ENCODE measurements around the gene ADAMTS17.

ADAMTS17 gene, protein sequence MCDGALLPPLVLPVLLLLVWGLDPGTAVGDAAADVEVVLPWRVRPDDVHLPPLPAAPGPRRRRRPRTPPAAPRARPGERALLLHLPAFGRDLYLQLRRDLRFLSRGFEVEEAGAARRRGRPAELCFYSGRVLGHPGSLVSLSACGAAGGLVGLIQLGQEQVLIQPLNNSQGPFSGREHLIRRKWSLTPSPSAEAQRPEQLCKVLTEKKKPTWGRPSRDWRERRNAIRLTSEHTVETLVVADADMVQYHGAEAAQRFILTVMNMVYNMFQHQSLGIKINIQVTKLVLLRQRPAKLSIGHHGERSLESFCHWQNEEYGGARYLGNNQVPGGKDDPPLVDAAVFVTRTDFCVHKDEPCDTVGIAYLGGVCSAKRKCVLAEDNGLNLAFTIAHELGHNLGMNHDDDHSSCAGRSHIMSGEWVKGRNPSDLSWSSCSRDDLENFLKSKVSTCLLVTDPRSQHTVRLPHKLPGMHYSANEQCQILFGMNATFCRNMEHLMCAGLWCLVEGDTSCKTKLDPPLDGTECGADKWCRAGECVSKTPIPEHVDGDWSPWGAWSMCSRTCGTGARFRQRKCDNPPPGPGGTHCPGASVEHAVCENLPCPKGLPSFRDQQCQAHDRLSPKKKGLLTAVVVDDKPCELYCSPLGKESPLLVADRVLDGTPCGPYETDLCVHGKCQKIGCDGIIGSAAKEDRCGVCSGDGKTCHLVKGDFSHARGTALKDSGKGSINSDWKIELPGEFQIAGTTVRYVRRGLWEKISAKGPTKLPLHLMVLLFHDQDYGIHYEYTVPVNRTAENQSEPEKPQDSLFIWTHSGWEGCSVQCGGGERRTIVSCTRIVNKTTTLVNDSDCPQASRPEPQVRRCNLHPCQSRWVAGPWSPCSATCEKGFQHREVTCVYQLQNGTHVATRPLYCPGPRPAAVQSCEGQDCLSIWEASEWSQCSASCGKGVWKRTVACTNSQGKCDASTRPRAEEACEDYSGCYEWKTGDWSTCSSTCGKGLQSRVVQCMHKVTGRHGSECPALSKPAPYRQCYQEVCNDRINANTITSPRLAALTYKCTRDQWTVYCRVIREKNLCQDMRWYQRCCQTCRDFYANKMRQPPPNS

GRCh38 chr15:100341750-100342560, at the start of gene ADAMTS17:
ADAMTS17 (minus strand) TSS chr15:100341975; CDS start chr15:100341899, 76 bp downstream.
- no peaks in the 10 kb centered on the region for H3K36me3 ChIP-seq
- H3K27ac ChIP-seq = no peak within 1 kb of the TSS
- peak within 1 kb of the TSS; percentile 50 for H3K4me3 ChIP-seq (ENCODE audit: low read depth, low read length)
- TF ChIP-seq, protein P1, sequence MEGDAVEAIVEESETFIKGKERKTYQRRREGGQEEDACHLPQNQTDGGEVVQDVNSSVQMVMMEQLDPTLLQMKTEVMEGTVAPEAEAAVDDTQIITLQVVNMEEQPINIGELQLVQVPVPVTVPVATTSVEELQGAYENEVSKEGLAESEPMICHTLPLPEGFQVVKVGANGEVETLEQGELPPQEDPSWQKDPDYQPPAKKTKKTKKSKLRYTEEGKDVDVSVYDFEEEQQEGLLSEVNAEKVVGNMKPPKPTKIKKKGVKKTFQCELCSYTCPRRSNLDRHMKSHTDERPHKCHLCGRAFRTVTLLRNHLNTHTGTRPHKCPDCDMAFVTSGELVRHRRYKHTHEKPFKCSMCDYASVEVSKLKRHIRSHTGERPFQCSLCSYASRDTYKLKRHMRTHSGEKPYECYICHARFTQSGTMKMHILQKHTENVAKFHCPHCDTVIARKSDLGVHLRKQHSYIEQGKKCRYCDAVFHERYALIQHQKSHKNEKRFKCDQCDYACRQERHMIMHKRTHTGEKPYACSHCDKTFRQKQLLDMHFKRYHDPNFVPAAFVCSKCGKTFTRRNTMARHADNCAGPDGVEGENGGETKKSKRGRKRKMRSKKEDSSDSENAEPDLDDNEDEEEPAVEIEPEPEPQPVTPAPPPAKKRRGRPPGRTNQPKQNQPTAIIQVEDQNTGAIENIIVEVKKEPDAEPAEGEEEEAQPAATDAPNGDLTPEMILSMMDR (IDR thresholded peaks at IDR 0.05; ENCODE audit: low read depth, low read length) = peak; percentile 89
- H3K27me3 ChIP-seq (ENCODE audit: insufficient read depth, low read depth, severe bottlenecking) = peaks cover 53% of the 10 kb centered on the region
- peak; percentile 96 for DNase-seq
- no peaks in the 10 kb centered on the region for H3K9me3 ChIP-seq (ENCODE audit: severe bottlenecking)

DNA sequence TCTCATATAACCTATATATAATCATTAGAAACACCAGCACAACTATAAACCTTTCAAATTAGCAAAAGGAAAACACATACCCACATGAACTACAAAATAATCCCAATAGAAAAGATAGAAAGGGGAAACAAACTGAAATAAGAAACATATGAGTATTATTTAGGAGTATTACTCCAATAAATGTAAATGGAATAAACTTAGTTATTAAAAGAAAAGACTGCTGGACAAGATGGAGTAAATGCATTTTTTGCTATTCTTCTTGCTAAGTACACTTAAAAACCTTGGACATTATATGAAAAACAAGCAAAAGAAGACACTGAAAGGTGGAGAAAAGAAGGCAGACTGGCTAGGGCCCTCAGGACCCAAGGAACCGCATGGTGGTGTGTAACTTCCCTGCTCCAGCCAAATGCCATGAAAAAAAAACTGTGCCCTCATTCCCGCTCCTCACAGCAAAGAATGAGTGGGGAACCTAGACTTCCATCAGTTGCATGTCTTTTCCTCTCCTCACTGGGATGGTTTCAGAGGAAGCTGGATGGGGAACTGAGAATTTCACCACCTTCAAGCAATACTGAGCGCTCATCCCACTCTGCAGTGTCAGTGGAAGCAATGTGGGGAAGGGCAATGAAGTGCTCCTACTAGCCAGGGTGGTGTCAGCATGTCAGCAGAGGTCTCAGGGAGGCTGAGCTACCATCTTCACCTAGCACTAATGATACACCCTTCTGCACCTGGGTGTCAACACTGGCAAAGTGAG, 43.7 kb upstream of the ADAMTS17 start:
- Histone ChIP-seq H3K9me3 (ENCODE audit: severe bottlenecking) (peaks cover 7% of the 10 kb centered on the region), H3K27me3 (ENCODE audit: insufficient read depth, low read depth, severe bottlenecking) (no peaks in the 10 kb centered on the region), H3K4me3 (ENCODE audit: low read depth, low read length) (no peak overlapping the region), H3K27ac (no peak overlapping the region), H3K36me3 (no peaks in the 10 kb centered on the region)
- DNase-seq = no peak
- TF ChIP-seq, protein P1 (IDR thresholded peaks at IDR 0.05; ENCODE audit: low read depth, low read length) = no peak

DNA sequence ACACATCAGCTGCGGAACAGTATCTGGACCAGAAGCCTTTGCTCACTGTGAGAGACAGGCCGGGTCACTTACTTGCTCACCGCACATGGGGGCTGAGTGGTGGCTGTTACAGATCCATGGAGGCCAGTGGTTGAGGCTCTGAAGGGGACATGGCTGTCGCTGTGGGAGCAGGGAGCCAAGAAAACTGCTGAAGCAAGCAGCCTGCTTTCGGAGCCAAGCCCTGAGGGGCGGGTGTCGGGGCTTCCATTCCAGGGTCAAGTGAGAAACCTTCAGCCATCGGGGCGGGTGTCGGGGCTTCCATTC, 42.3 kb upstream of the ADAMTS17 start:
- H3K27me3 ChIP-seq (ENCODE audit: insufficient read depth, low read depth, severe bottlenecking) = no peaks in the 10 kb centered on the region
- H3K9me3 ChIP-seq (ENCODE audit: severe bottlenecking) = peaks cover 7% of the 10 kb centered on the region
- TF ChIP-seq, protein P1 (IDR thresholded peaks at IDR 0.05; ENCODE audit: low read depth, low read length) = no peak
- H3K36me3 ChIP-seq = no peaks in the 10 kb centered on the region
- no peak for DNase-seq
- H3K4me3 ChIP-seq (ENCODE audit: low read depth, low read length) = no peak overlapping the region
- H3K27ac ChIP-seq = no peak overlapping the region

DNA sequence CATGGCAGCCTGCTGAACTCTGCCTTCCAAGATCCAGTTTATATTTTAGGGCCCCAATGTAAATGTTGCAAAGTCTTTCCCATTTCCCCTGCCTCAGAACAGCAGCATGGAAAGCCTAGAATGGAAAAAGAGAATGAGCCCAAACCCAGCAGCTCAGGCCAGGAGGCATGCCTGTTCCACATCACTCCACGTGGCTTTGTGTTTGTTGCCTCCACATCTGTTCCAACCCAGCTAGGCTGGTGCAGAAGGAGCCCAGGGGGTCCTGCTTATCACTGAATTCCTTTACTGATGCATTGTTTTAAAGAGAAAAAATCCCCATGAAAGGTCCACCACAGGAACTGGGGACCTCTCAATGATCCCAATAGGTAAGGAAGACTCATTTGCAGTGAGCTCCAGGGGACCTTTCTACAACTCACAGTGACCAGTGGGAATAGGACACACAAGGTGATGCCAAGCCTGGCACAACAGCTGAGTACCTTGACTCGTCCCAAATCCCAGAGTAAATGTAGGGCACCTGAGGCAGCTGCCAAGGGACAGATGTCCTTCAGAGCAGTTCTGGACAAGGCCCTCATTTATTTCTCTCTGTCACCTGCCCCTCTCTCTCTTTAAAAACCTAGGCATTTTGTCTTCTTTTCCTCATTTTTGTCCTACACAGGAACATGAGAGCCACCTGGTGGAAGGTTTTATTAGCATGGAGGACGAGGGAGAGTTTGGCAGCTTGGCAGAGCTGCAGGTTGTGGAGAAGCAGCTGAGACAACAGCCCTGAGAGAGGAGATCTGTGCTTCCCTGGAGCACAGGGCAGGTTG, 41.7 kb upstream of the ADAMTS17 start:
- Histone ChIP-seq H3K36me3 (no peaks in the 10 kb centered on the region), H3K9me3 (ENCODE audit: severe bottlenecking) (peaks cover 7% of the 10 kb centered on the region), H3K4me3 (ENCODE audit: low read depth, low read length) (no peak overlapping the region), H3K27ac (no peak overlapping the region), H3K27me3 (ENCODE audit: insufficient read depth, low read depth, severe bottlenecking) (no peaks in the 10 kb centered on the region)
- peak; percentile 21 for DNase-seq
- TF ChIP-seq, protein P1 (IDR thresholded peaks at IDR 0.05; ENCODE audit: low read depth, low read length) = peak; percentile 53; the same call in 1 of the 2 replicates
